SK-N-SH (cell line): ENCODE measurements around the gene CACNA2D4. TPM values are rescaled to one million over a fixed set of nuclear protein-coding genes. Genes with fewer than 3 reads are reported as not detected.

Experiments
- CTCF ChIA-PET: fragments of 300-600, 350-600 bp; formaldehyde crosslinking; extraction: SDS; loops from one replicate; lab custom pipeline; 2021; lab: Yijun Ruan, JAX
- POLR2A ChIA-PET: fragments of 350-600 bp; sonication (Branson Sonifier 250); formaldehyde crosslinking; extraction: SDS; loops from one replicate; lab custom pipeline; 2020; ENCODE audit warnings: antibody characterized with exemption, inconsistent platforms; lab: Yijun Ruan, JAX
- DNase-seq: peaks from one replicate; pipeline ENCODE4 v3.0.0; 2012
- H2AFZ ChIP-seq: fragments of 200-600 bp; sonication (generic); 2 replicates; pipeline ENCODE4 v1.8.1; 2016; ENCODE audit warnings: antibody characterized with exemption, mild to moderate bottlenecking, low read depth
- H3F3A ChIP-seq: fragments of 200-600 bp; sonication (generic); replicated peaks from 2 replicates; pipeline ENCODE3; 2016; ENCODE audit warnings: antibody characterized with exemption, mild to moderate bottlenecking; ENCODE audit not compliant: insufficient read depth
- H3K27ac ChIP-seq, 2 experiments: fragments of 200-500 bp in 1 of 2; fragments of 200-600 bp in 1 of 2; sonication (Bioruptor generic) in 1 of 2; sonication (generic), shearing (Covaris generic) in 1 of 2; 2 replicates each; pipeline versions ENCODE4 v1.5.1 to v1.6.1; 2014 to 2016; ENCODE audit warnings: low read depth in 2 of 2, inconsistent platforms in 1 of 2, low read length in 1 of 2, mild to moderate bottlenecking in 1 of 2, mixed read lengths in 1 of 2
- H3K27me3 ChIP-seq: fragments of 200-600 bp; sonication (generic), shearing (Covaris generic); 2 replicates; pipeline ENCODE4 v1.6.1; 2016; ENCODE audit warnings: mixed run types; ENCODE audit not compliant: insufficient read depth
- H3K36me3 ChIP-seq, 2 experiments: fragments of 200-500 bp in 1 of 2; fragments of 200-600 bp in 1 of 2; sonication (Bioruptor generic) in 1 of 2; sonication (generic) in 1 of 2; replicated peaks in 1 of 2; 2 replicates each; pipeline versions ENCODE3 to v1.5.1; 2014 to 2016; ENCODE audit warnings: low read length in 1 of 2, mild to moderate bottlenecking in 1 of 2; ENCODE audit not compliant: insufficient read depth in 2 of 2, control insufficient read depth in 1 of 2
- H3K4me1 ChIP-seq, 2 experiments: fragments of 200-500 bp in 1 of 2; fragments of 200-600 bp in 1 of 2; sonication (Bioruptor generic) in 1 of 2; sonication (generic), shearing (Covaris generic) in 1 of 2; 2 replicates each; pipeline versions ENCODE4 v1.5.1 to v1.6.1; 2014 to 2016; ENCODE audit warnings: low read depth in 1 of 2, low read length in 1 of 2, mixed run types in 1 of 2; ENCODE audit not compliant: insufficient read depth in 2 of 2, control insufficient read depth in 1 of 2
- H3K4me2 ChIP-seq: fragments of 200-600 bp; sonication (generic), shearing (Covaris generic); 2 replicates; pipeline ENCODE4 v1.6.1; 2017; ENCODE audit warnings: mixed run types
- H3K4me3 ChIP-seq, 2 experiments: fragments of 200-500 bp in 1 of 2; fragments of 200-600 bp in 1 of 2; sonication (Bioruptor generic) in 1 of 2; sonication (generic), shearing (Covaris generic) in 1 of 2; 2 replicates each; pipeline versions ENCODE4 v1.5.1 to v1.8.1; 2014 to 2016; ENCODE audit warnings: low read depth in 2 of 2, inconsistent platforms in 1 of 2, low read length in 1 of 2, mild to moderate bottlenecking in 1 of 2, mixed read lengths in 1 of 2, moderate library complexity in 1 of 2
- H3K79me2 ChIP-seq: fragments of 200-600 bp; sonication (generic); 2 replicates; pipeline ENCODE4 v1.8.1; 2017; ENCODE audit warnings: mild to moderate bottlenecking; ENCODE audit not compliant: insufficient read depth
- H3K9ac ChIP-seq: fragments of 200-600 bp; sonication (generic); 2 replicates; pipeline ENCODE4 v1.6.1; 2017; ENCODE audit warnings: mixed run types
- H3K9me2 ChIP-seq: fragments of 200-600 bp; sonication (generic); 2 replicates; pipeline ENCODE4 v1.6.1; 2017; ENCODE audit warnings: mixed run types
- H3K9me3 ChIP-seq: fragments of 200-600 bp; sonication (generic); 2 replicates; pipeline ENCODE4 v1.6.1; 2017; ENCODE audit warnings: mixed run types, mild to moderate bottlenecking, moderate library complexity
- H4K20me1 ChIP-seq: fragments of 200-600 bp; sonication (generic); 2 replicates; pipeline ENCODE4 v1.6.1; 2017; ENCODE audit warnings: mild to moderate bottlenecking, mixed run types; ENCODE audit not compliant: insufficient read depth
- CHD2 ChIP-seq: fragments of 150-350 bp; IDR thresholded peaks from 2 replicates; pipeline ENCODE4 v1.6.1; 2018; ENCODE audit warnings: low read length; ENCODE audit not compliant: partially characterized antibody
- FOSL2 ChIP-seq: IDR thresholded peaks from 2 replicates; pipeline ENCODE4 v1.4.0; 2012; ENCODE audit warnings: low read depth, mild to moderate bottlenecking, moderate library complexity, borderline replicate concordance
- JUND ChIP-seq: IDR thresholded peaks from 2 replicates; pipeline ENCODE4 v1.4.0; 2012
- NFIC ChIP-seq: IDR thresholded peaks from 2 replicates; pipeline ENCODE4 v1.4.0; 2012; ENCODE audit warnings: borderline replicate concordance
- REST ChIP-seq: IDR thresholded peaks from 2 replicates; pipeline ENCODE4 v1.6.1; 2012; ENCODE audit warnings: mild to moderate bottlenecking, low read depth, low read length, moderate library complexity
- RFX5 ChIP-seq: IDR thresholded peaks from 2 replicates; pipeline ENCODE4 v1.6.1; 2012; ENCODE audit warnings: mild to moderate bottlenecking, improper control_type of control experiment, low read length
- SIN3A ChIP-seq: IDR thresholded peaks from 2 replicates; pipeline ENCODE4 v1.6.1; 2012; ENCODE audit warnings: low read depth, mild to moderate bottlenecking, low read length, moderate library complexity, borderline replicate concordance
- SMC3 ChIP-seq: IDR thresholded peaks from 2 replicates; pipeline ENCODE4 v1.6.1; 2012; ENCODE audit warnings: low read depth, low read length, improper control_type of control experiment
- WGBS: methylation state at CpG from one replicate; pipeline ENCODE4 v1.1.6; 2017; ENCODE audit warnings: low lambda C conversion rate; 5-methylcytosine and 5-hydroxymethylcytosine counted together
- polyA plus RNA-seq, 3 experiments: library from polyadenylated mRNA; depleted of rRNA; stranded (reverse); fragments of >200 nt; gene quantifications; 2 replicates each; pipeline ENCODE4 v1.2.3, GENCODE V29; 2012
- TF ChIP-seq, protein P1 (sequence below): IDR thresholded peaks from 2 replicates; pipeline ENCODE4 v1.4.0; 2012; ENCODE audit warnings: low read depth
- TF ChIP-seq, protein P2 (sequence below): IDR thresholded peaks from 2 replicates; pipeline ENCODE4; 2012
- TF ChIP-seq, protein P3 (sequence below): fragments of 150-350 bp; IDR thresholded peaks from 2 replicates; pipeline ENCODE4 v1.6.1; 2017; ENCODE audit warnings: antibody characterized with exemption, low read length, low read depth, borderline replicate concordance

The CACNA2D4 gene
- polyA plus RNA-seq, 1 of the 3 experiments (the other 2 are of a cell fraction) = 0.02 TPM

GRCh38 chr12:1858456-1858855 is 60.0 kb downstream of the CACNA2D4 start (continued):
- TF ChIP-seq REST = no peak

GRCh38 chr12:1857821-1858220 is 60.6 kb downstream of the CACNA2D4 start:
- H2AFZ ChIP-seq = no peak overlapping the region
- 0 out of 2 replicates have a peak, but pooled peaks cover 3% of the 10 kb centered on the region for H3K9me3 ChIP-seq
- no peak overlapping the region for H3K4me3 ChIP-seq
- 45% methylated on average over 6 of the region's 7 CpGs for WGBS
- H3K27me3 ChIP-seq = peaks cover 5% of the 10 kb centered on the region; the same call in 1 of the 2 replicates
- TF ChIP-seq NFIC (no peak), CHD2 (no peak), RFX5 (no peak), SIN3A (no peak), SMC3 (no peak), FOSL2 (no peak), REST (no peak), JUND (no peak)
- TF ChIP-seq, protein P1, sequence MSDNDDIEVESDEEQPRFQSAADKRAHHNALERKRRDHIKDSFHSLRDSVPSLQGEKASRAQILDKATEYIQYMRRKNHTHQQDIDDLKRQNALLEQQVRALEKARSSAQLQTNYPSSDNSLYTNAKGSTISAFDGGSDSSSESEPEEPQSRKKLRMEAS = no peak
- TF ChIP-seq, protein P2, sequence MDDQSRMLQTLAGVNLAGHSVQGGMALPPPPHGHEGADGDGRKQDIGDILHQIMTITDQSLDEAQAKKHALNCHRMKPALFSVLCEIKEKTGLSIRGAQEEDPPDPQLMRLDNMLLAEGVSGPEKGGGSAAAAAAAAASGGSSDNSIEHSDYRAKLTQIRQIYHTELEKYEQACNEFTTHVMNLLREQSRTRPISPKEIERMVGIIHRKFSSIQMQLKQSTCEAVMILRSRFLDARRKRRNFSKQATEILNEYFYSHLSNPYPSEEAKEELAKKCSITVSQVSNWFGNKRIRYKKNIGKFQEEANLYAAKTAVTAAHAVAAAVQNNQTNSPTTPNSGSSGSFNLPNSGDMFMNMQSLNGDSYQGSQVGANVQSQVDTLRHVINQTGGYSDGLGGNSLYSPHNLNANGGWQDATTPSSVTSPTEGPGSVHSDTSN = no peak
- TF ChIP-seq, protein P3, sequence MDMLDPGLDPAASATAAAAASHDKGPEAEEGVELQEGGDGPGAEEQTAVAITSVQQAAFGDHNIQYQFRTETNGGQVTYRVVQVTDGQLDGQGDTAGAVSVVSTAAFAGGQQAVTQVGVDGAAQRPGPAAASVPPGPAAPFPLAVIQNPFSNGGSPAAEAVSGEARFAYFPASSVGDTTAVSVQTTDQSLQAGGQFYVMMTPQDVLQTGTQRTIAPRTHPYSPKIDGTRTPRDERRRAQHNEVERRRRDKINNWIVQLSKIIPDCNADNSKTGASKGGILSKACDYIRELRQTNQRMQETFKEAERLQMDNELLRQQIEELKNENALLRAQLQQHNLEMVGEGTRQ = no peak
- TF ChIP-seq, all 33 proteins: peak for 0
- no peak overlapping the region for H3K27ac ChIP-seq
- H3K36me3 ChIP-seq = no peaks in the 10 kb centered on the region
- DNase-seq = no peak
- H4K20me1 ChIP-seq = no peaks in the 10 kb centered on the region
- H3F3A ChIP-seq = no peaks in the 10 kb centered on the region
- no peaks in the 10 kb centered on the region for H3K79me2 ChIP-seq
- ChIA-PET CTCF (interaction anchor here (1.3 to 1.5 kb wide), 2 partner anchors 62 to 82 kb away, joined by 3 to 4 read pairs; no protein-coding TSS in a partner anchor), POLR2A (no interaction called here)
- H3K4me2 ChIP-seq = no peak overlapping the region
- peaks cover 0 to 4% of the 10 kb centered on the region in 2 experiments; a peak in 1 of 4 replicates for H3K4me1 ChIP-seq
- H3K9ac ChIP-seq = no peak overlapping the region
- H3K9me2 ChIP-seq = no peaks in the 10 kb centered on the region
